Liver (tissue), 9 donors: ENCODE results near the gene ATP2B3. TPM values are rescaled to one million over a fixed set of nuclear protein-coding genes. Genes with fewer than 3 reads are reported as not detected.

ENCODE experiments used
- DNase-seq: peaks from one replicate; pipeline ENCODE4 v3.0.0-alpha.2; 2017; ENCODE audit warnings: low spot score
- H3K27ac ChIP-seq, 2 donors: one replicate each; pipeline ENCODE4 v1.7.0; 2013; ENCODE audit warnings: inconsistent platforms in 2 of 2, low read length in 2 of 2, control low read depth in 1 of 2, low read depth in 1 of 2, mild to moderate bottlenecking in 1 of 2
- H3K27me3 ChIP-seq, 4 donors: one replicate each; pipeline versions ENCODE4 v1.6.1 to v1.7.0; 2013; ENCODE audit warnings: low read length in 3 of 4, inconsistent platforms in 1 of 4, mild to moderate bottlenecking in 1 of 4, moderate library complexity in 1 of 4; ENCODE audit not compliant: control insufficient read depth in 4 of 4, insufficient read depth in 4 of 4
- H3K36me3 ChIP-seq, 4 donors: one replicate each; pipeline versions ENCODE4 v1.6.1 to v1.7.0; 2013; ENCODE audit warnings: low read length in 3 of 4, mild to moderate bottlenecking in 3 of 4, low read depth in 1 of 4, moderate library complexity in 1 of 4; ENCODE audit not compliant: control insufficient read depth in 4 of 4, insufficient read depth in 3 of 4
- H3K4me1 ChIP-seq, 4 donors: one replicate each; pipeline versions ENCODE4 v1.6.1 to v1.7.0; 2013; ENCODE audit warnings: low read length in 3 of 4, mild to moderate bottlenecking in 3 of 4, moderate library complexity in 1 of 4; ENCODE audit not compliant: control insufficient read depth in 4 of 4, insufficient read depth in 4 of 4
- H3K4me3 ChIP-seq, 3 donors: one replicate each; pipeline versions ENCODE4 v1.6.1 to v1.7.0; 2013; ENCODE audit warnings: low read length in 3 of 3, control low read depth in 1 of 3, low read depth in 1 of 3, mild to moderate bottlenecking in 1 of 3
- H3K9ac ChIP-seq, 2 donors: one replicate each; pipeline ENCODE4 v1.7.0; 2013; ENCODE audit warnings: low read length in 2 of 2, mild to moderate bottlenecking in 2 of 2, moderate library complexity in 2 of 2, control low read depth in 1 of 2, low read depth in 1 of 2
- H3K9me3 ChIP-seq, 4 donors: one replicate each; pipeline versions ENCODE4 v1.6.1 to v1.7.0; 2013; ENCODE audit warnings: low read length in 3 of 4; ENCODE audit not compliant: control insufficient read depth in 4 of 4
- ATF3 ChIP-seq: IDR thresholded peaks from 2 replicates; pipeline ENCODE4 v1.6.1; 2016; ENCODE audit warnings: antibody characterized with exemption
- CTCF ChIP-seq: fragments of 150-350 bp; IDR thresholded peaks from 2 replicates; pipeline ENCODE4 v1.5.1; 2017; ENCODE audit warnings: improper control_type of control experiment, low read depth, low read length; ENCODE audit not compliant: missing input control
- EGR1 ChIP-seq, 2 donors: IDR thresholded peaks; 2 replicates each; pipeline ENCODE4 v1.6.1; 2016 to 2018; ENCODE audit warnings: antibody characterized with exemption in 2 of 2, low read depth in 2 of 2
- FOXA1 ChIP-seq: IDR thresholded peaks from 2 replicates; pipeline ENCODE4 v1.6.1; 2016; ENCODE audit warnings: antibody characterized with exemption
- FOXA2 ChIP-seq: IDR thresholded peaks from 2 replicates; pipeline ENCODE4 v1.6.1; 2016; ENCODE audit warnings: antibody characterized with exemption
- GABPA ChIP-seq, 2 donors: IDR thresholded peaks in 1 of 2; conservative IDR thresholded peaks in 1 of 2; 2 replicates each; pipeline ENCODE4 v1.6.1; 2016; ENCODE audit warnings: antibody characterized with exemption in 2 of 2, mild to moderate bottlenecking in 1 of 2, moderate library complexity in 1 of 2
- HNF4A ChIP-seq, 2 donors: conservative IDR thresholded peaks; 2 replicates each; pipeline ENCODE4 v1.6.1; 2016; ENCODE audit warnings: antibody characterized with exemption in 2 of 2, mild to moderate bottlenecking in 2 of 2
- HNF4G ChIP-seq: IDR thresholded peaks from 2 replicates; pipeline ENCODE4 v1.6.1; 2016; ENCODE audit warnings: antibody characterized with exemption
- JUND ChIP-seq, 2 donors: IDR thresholded peaks; 2 replicates each; pipeline ENCODE4 v1.6.1; 2016; ENCODE audit warnings: antibody characterized with exemption in 2 of 2
- MAX ChIP-seq: IDR thresholded peaks from 2 replicates; pipeline ENCODE4 v1.6.1; 2016; ENCODE audit warnings: antibody characterized with exemption
- NR2F2 ChIP-seq: IDR thresholded peaks from 2 replicates; pipeline ENCODE4 v1.6.1; 2016; ENCODE audit warnings: antibody characterized with exemption
- RAD21 ChIP-seq, 2 donors: IDR thresholded peaks; 2 replicates each; pipeline ENCODE4 v1.6.1; 2016; ENCODE audit warnings: antibody characterized with exemption in 2 of 2, mild to moderate bottlenecking in 2 of 2
- REST ChIP-seq: IDR thresholded peaks from 2 replicates; pipeline ENCODE4 v1.6.1; 2016; ENCODE audit warnings: antibody characterized with exemption, mild to moderate bottlenecking
- RXRA ChIP-seq, 2 donors: IDR thresholded peaks; 2 replicates each; pipeline ENCODE4 v1.6.1; 2017 to 2018; ENCODE audit warnings: antibody characterized with exemption in 2 of 2, mild to moderate bottlenecking in 1 of 2
- SP1 ChIP-seq: IDR thresholded peaks from 2 replicates; pipeline ENCODE4 v1.6.1; 2018; ENCODE audit warnings: antibody characterized with exemption, mild to moderate bottlenecking
- TAF1 ChIP-seq: conservative IDR thresholded peaks from 2 replicates; pipeline ENCODE4 v1.6.1; 2016; ENCODE audit warnings: antibody characterized with exemption, mild to moderate bottlenecking
- YY1 ChIP-seq: IDR thresholded peaks from 2 replicates; pipeline ENCODE4 v1.6.1; 2016; ENCODE audit warnings: antibody characterized with exemption, mild to moderate bottlenecking
- ZBTB33 ChIP-seq: IDR thresholded peaks from 2 replicates; pipeline ENCODE4 v1.6.1; 2016; ENCODE audit warnings: antibody characterized with exemption
- WGBS: extraction: QIAGEN DNeasy Blood & Tissue Kit; methylation state at CpG from one replicate; pipeline ENCODE4 v1.1.7; 2013; 5-methylcytosine and 5-hydroxymethylcytosine counted together
- polyA plus RNA-seq, 2 donors: library from polyadenylated mRNA; stranded (reverse) in 1 of 2; unstranded in 1 of 2; fragments of 200-250 nt in 1 of 2; fragments of >200 nt in 1 of 2; fragmentation: Nextera tagmentation in 1 of 2; extraction: Ambion mirVana in 1 of 2; gene quantifications; one replicate each; pipeline versions ENCODE4 v1.2.1 to v1.2.3, GENCODE V29; 2013 to 2015
- total RNA-seq, 2 donors: library from RNA; depleted of rRNA; stranded (reverse); fragments of >200 nt; gene quantifications; one replicate each; pipeline ENCODE4 v1.2.3, GENCODE V29; 2014
- donor health status: healthy.
- donor health status: healthy.
- donor health status: healthy.
- donor health status: healthy.
- donor health status: healthy.

The ATP2B3 gene
- total and polyA plus RNA-seq, 4 donors = not detected

GRCh38 chrX:153485396-153486080 lies 31.9 kb upstream of the ATP2B3 start:
- no peak for DNase-seq
- Histone ChIP-seq H3K27ac (peak overlapping the region in 1 of 2 donors; percentile 3), H3K9ac (no peak overlapping the region), H3K27me3 (no peaks in the 10 kb centered on the region), H3K4me1 (peaks cover 0 to 5% (median 0%) of the 10 kb centered on the region in 4 donors), H3K4me3 (no peak overlapping the region), H3K36me3 (no peaks in the 10 kb centered on the region), H3K9me3 (no peaks in the 10 kb centered on the region)
- whole genome bisulfite sequencing = 89% methylated on average over 30 of the region's 30 CpGs
- TF ChIP-seq NR2F2 (no peak), MAX (no peak), HNF4G (no peak), EGR1 (IDR thresholded peaks at IDR 0.05; ENCODE audit: low read depth in 2 of 2) (no peak), JUND (IDR thresholded peaks at IDR 0.05) (no peak), RAD21 (IDR thresholded peaks at IDR 0.05) (no peak)

- TF ChIP-seq FOXA2 = no peak
- TF ChIP-seq MAX = no peak
- no peak for TF ChIP-seq REST
- TF ChIP-seq HNF4A (conservative IDR thresholded peaks at IDR 0.05) = no peak
- TF ChIP-seq ATF3 = no peak
- TF ChIP-seq ZBTB33 = no peak
- TF ChIP-seq FOXA1 = no peak
- no peak for TF ChIP-seq JUND (IDR thresholded peaks at IDR 0.05)
- no peak for TF ChIP-seq GABPA (IDR thresholded peaks at IDR 0.05 in 1 of 2, conservative IDR thresholded peaks at IDR 0.05 in 1 of 2)
- TF ChIP-seq NR2F2 = no peak
- no peak for TF ChIP-seq HNF4G
- no peak for TF ChIP-seq RXRA (IDR thresholded peaks at IDR 0.05)
- no peak for TF ChIP-seq YY1
- TF ChIP-seq SP1 = no peak
- no peak for TF ChIP-seq EGR1 (IDR thresholded peaks at IDR 0.05; ENCODE audit: low read depth in 2 of 2)
- no peak for TF ChIP-seq CTCF
- no peak for TF ChIP-seq TAF1
- no peak for TF ChIP-seq RAD21 (IDR thresholded peaks at IDR 0.05)
- no peak overlapping the region for H3K9ac ChIP-seq
- H3K9me3 ChIP-seq = no peaks in the 10 kb centered on the region
- H3K27me3 ChIP-seq = no peaks in the 10 kb centered on the region
- H3K4me1 ChIP-seq = peaks cover 0 to 5% (median 0%) of the 10 kb centered on the region in 4 donors
- 86% methylated on average over 10 of the region's 10 CpGs for WGBS
- no peaks in the 10 kb centered on the region for H3K36me3 ChIP-seq
- no peak for DNase-seq
- no peak overlapping the region for H3K27ac ChIP-seq
- H3K4me3 ChIP-seq = no peak overlapping the region
Observed at GRCh38 chrX:153486171-153486570, 31.3 kb upstream of the ATP2B3 start.
